ENCODE data around the gene ERF.

Gene ERF

GRCh38 chr19:42247640-42248199 lies 7.2 kb downstream of the ERF start:
- 100% methylated on average over 1 of the region's 6 CpGs for WGBS (ENCODE audit: insufficient coverage)
- H3K27ac ChIP-seq (ENCODE audit: insufficient read depth in 1 of 2, low read depth in 1 of 2, low read length in 2 of 2, poor library complexity in 1 of 2, severe bottlenecking in 2 of 2), result no peak overlapping the region
- no peak overlapping the region for H3K4me3 ChIP-seq (ENCODE audit: control insufficient read depth in 1 of 7, extremely low read depth in 1 of 7, insufficient read depth in 4 of 7, low read depth in 2 of 7, low read length in 6 of 7)
- no peaks in the 10 kb centered on the region for H3K27me3 ChIP-seq (replicated peaks in 2 of 5; ENCODE audit: control insufficient read depth in 4 of 5, insufficient read depth in 5 of 5, low read length in 4 of 5)
- H3K4me1 ChIP-seq (ENCODE audit: control extremely low read depth in 1 of 4, control insufficient read depth in 4 of 4, insufficient read depth in 4 of 4, low read length in 3 of 4), result peaks cover 0 to 57% (median 49%) of the 10 kb centered on the region in 4 experiments
- no peaks in the 10 kb centered on the region for H3K9me3 ChIP-seq (ENCODE audit: control extremely low read depth in 1 of 5, control insufficient read depth in 4 of 5, insufficient read depth in 2 of 5, low read depth in 1 of 5, low read length in 4 of 5)
- CTCF ChIA-PET, result interaction anchor here (1.4 to 12.3 kb wide), 5 partner anchors 23 to 139 kb away, joined by 4 to 159 read pairs (median 7); no protein-coding TSS in a partner anchor
- POLR2A ChIA-PET, result interaction anchor here (3.9 kb wide), 1 partner anchor 33 kb away, joined by 21 read pairs; no protein-coding TSS in a partner anchor
- no peak for DNase-seq
- H3K36me3 ChIP-seq (ENCODE audit: control insufficient read depth in 4 of 4, insufficient read depth in 4 of 4, low read length in 3 of 4), result peaks cover 0 to 34% (median 11%) of the 10 kb centered on the region in 4 experiments

GRCh38 chr19:42246922-42247639 lies 7.8 kb downstream of the ERF start:
- WGBS (ENCODE audit: insufficient coverage), result 91% methylated on average over 5 of the region's 7 CpGs
- Histone ChIP-seq H3K4me1 (ENCODE audit: control extremely low read depth in 1 of 4, control insufficient read depth in 4 of 4, insufficient read depth in 4 of 4, low read length in 3 of 4) (peaks cover 0 to 51% (median 42%) of the 10 kb centered on the region in 4 experiments), H3K27ac (ENCODE audit: insufficient read depth in 1 of 2, low read depth in 1 of 2, low read length in 2 of 2, poor library complexity in 1 of 2, severe bottlenecking in 2 of 2) (no peak overlapping the region), H3K27me3 (replicated peaks in 2 of 5; ENCODE audit: control insufficient read depth in 4 of 5, insufficient read depth in 5 of 5, low read length in 4 of 5) (no peaks in the 10 kb centered on the region), H3K4me3 (ENCODE audit: control insufficient read depth in 1 of 7, extremely low read depth in 1 of 7, insufficient read depth in 4 of 7, low read depth in 2 of 7, low read length in 6 of 7) (no peak overlapping the region), H3K9me3 (ENCODE audit: control extremely low read depth in 1 of 5, control insufficient read depth in 4 of 5, insufficient read depth in 2 of 5, low read depth in 1 of 5, low read length in 4 of 5) (no peaks in the 10 kb centered on the region), H3K36me3 (ENCODE audit: control insufficient read depth in 4 of 4, insufficient read depth in 4 of 4, low read length in 3 of 4) (peaks cover 0 to 34% (median 11%) of the 10 kb centered on the region in 4 experiments)
- ChIA-PET CTCF (interaction anchor here (0.9 to 12.3 kb wide), 12 partner anchors 19 to 139 kb away, joined by 3 to 159 read pairs (median 4); no protein-coding TSS in a partner anchor), POLR2A (interaction anchor here (1.3 to 3.9 kb wide), 2 partner anchors 27 to 34 kb away, joined by 3 to 21 read pairs; no protein-coding TSS in a partner anchor)
- peak in 1 of 3 donors; percentile 10 for DNase-seq

DNA sequence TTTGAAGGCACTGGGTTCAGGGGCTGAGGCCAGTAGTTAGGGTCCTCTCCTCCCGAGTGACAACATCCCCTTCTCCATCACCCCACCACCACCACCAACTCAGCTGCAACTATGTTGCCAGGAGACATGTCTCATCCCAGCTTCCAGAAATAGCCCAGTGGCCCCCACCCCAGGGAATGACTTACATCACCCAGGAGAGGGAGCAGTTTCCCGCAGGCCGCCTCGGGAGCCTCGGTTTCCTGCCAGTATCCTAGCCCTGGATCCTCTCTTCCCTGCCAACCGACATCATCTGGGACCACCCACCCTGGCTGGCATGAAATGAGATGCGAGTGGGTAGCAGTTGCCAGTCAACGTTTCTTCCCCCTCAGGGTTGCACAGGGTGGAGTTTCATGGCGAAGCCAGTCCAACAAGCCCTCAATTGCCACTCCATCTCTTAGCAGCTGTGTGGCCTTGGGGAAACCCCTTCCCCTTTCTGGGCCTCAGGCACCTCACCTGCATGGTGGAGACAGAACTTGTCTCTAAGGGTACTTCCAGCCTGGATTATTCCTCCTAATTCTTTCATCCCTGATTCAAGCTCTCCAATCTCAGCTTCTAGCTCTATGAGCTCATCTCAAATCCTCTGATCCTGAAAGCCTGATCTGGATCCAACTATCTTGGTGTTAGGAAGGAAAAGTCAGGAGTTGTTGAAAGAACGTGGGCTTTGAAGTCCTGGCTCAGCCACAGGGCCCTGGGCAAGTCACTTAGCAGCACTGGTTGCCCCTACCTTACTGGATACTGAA lies 8.6 kb downstream of the ERF start:
- Histone ChIP-seq H3K4me1 (ENCODE audit: control extremely low read depth in 1 of 4, control insufficient read depth in 4 of 4, insufficient read depth in 4 of 4, low read length in 3 of 4) (peaks cover 6 to 46% (median 41%) of the 10 kb centered on the region in 4 experiments), H3K4me3 (ENCODE audit: control insufficient read depth in 1 of 7, extremely low read depth in 1 of 7, insufficient read depth in 4 of 7, low read depth in 2 of 7, low read length in 6 of 7) (no peak overlapping the region), H3K27ac (ENCODE audit: insufficient read depth in 1 of 2, low read depth in 1 of 2, low read length in 2 of 2, poor library complexity in 1 of 2, severe bottlenecking in 2 of 2) (no peak overlapping the region), H3K9me3 (ENCODE audit: control extremely low read depth in 1 of 5, control insufficient read depth in 4 of 5, insufficient read depth in 2 of 5, low read depth in 1 of 5, low read length in 4 of 5) (no peaks in the 10 kb centered on the region), H3K27me3 (replicated peaks in 2 of 5; ENCODE audit: control insufficient read depth in 4 of 5, insufficient read depth in 5 of 5, low read length in 4 of 5) (no peaks in the 10 kb centered on the region), H3K36me3 (ENCODE audit: control insufficient read depth in 4 of 4, insufficient read depth in 4 of 4, low read length in 3 of 4) (peaks cover 0 to 34% (median 11%) of the 10 kb centered on the region in 4 experiments)
- ChIA-PET POLR2A (interaction anchor here (1.1 to 3.9 kb wide), 4 partner anchors 24 to 47 kb away, joined by 3 to 21 read pairs (median 4); no protein-coding TSS in a partner anchor), CTCF (interaction anchor here (0.9 to 12.3 kb wide), 14 partner anchors 18 to 138 kb away, joined by 3 to 159 read pairs (median 4); no protein-coding TSS in a partner anchor)
- 73% methylated on average over 6 of the region's 10 CpGs for whole genome bisulfite sequencing (ENCODE audit: insufficient coverage)
- peak in 1 of 3 donors; percentile 19 for DNase-seq

DNA sequence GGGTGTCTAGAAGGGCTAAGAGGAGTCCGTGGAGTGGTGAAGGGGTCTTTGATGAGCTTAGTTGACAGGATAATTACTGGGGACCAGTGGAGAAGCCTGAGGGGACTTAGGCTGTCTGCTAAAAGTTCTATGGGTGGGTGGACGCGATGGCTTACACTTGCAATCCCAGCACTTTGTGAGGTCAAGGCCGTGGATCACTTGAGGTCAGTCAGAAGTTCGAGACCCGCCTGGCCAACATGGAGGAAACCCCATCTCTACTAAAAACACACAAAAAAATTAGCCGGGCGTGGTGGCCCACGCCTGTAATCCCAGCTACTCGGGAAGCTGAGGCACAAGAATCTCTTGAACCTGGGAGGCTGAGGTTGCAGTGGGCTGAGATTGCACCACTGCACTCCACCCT lies 9.7 kb downstream of the ERF start:
- POLR2A ChIA-PET, result interaction anchor here (0.8 to 3.9 kb wide), 4 partner anchors 25 to 44 kb away, joined by 3 to 21 read pairs (median 4); partner anchors contain the start of gene ZNF526
- Histone ChIP-seq H3K36me3 (ENCODE audit: control insufficient read depth in 4 of 4, insufficient read depth in 4 of 4, low read length in 3 of 4) (peaks cover 0 to 35% (median 11%) of the 10 kb centered on the region in 4 experiments), H3K9me3 (ENCODE audit: control extremely low read depth in 1 of 5, control insufficient read depth in 4 of 5, insufficient read depth in 2 of 5, low read depth in 1 of 5, low read length in 4 of 5) (no peaks in the 10 kb centered on the region), H3K27me3 (replicated peaks in 2 of 5; ENCODE audit: control insufficient read depth in 4 of 5, insufficient read depth in 5 of 5, low read length in 4 of 5) (no peaks in the 10 kb centered on the region), H3K4me3 (ENCODE audit: control insufficient read depth in 1 of 7, extremely low read depth in 1 of 7, insufficient read depth in 4 of 7, low read depth in 2 of 7, low read length in 6 of 7) (peak overlapping the region in 3 of 7 experiments; percentile 39 to 88 (median 81)), H3K27ac (ENCODE audit: insufficient read depth in 1 of 2, low read depth in 1 of 2, low read length in 2 of 2, poor library complexity in 1 of 2, severe bottlenecking in 2 of 2) (no peak overlapping the region), H3K4me1 (ENCODE audit: control extremely low read depth in 1 of 4, control insufficient read depth in 4 of 4, insufficient read depth in 4 of 4, low read length in 3 of 4) (peaks cover 7 to 43% (median 35%) of the 10 kb centered on the region in 4 experiments)
- DNase-seq, result no peak
- CTCF ChIA-PET, result interaction anchor here (1.1 to 12.3 kb wide), 8 partner anchors 25 to 51 kb away, joined by 3 to 159 read pairs (median 5); no protein-coding TSS in a partner anchor
- 96% methylated on average over 8 of the region's 10 CpGs for WGBS (ENCODE audit: insufficient coverage)

DNA sequence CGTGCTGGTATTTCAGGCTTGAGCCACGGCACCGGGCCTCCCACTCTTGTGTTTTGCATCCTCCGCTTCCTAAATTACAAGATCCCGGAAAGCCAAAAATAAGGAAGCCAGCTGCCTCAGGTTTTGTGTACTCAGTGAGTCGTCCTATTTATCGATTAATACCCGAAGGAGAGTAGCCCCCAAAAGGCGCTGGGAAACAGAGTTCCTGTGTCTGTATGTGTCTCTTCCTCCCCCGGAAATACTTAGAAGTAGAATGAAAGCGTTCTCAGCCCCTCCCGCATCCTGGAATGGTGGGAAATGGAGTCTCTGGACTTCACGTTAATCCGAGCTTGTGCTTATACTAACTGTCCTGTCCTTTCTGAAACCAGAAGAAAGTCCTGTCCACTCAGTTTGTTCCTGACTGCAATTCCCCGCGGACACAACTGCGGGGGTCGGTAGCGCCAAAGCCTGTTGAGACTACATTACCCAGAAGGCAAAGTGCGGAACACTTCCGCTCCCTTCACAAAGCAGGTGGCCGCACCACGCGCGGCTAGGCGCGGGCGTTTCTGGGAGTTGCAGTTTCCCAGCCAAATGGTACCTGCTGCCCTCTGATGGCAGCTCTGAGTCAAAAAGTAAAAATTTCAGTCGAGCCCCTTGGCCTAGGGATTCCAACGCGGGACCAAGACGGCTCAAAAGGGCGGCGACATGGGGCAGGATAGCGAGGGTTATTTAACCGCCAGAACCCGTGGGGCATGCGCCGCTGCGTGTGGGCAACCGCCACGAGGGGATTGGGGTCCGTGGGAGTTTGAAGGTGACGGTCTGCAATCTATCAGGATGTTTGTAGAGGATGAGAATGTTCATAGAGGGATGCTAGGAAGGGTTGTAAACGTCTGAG lies 10.3 kb downstream of the ERF start:
- Histone ChIP-seq H3K27me3 (replicated peaks in 2 of 5; ENCODE audit: control insufficient read depth in 4 of 5, insufficient read depth in 5 of 5, low read length in 4 of 5) (no peaks in the 10 kb centered on the region), H3K4me1 (ENCODE audit: control extremely low read depth in 1 of 4, control insufficient read depth in 4 of 4, insufficient read depth in 4 of 4, low read length in 3 of 4) (peaks cover 7 to 37% (median 30%) of the 10 kb centered on the region in 4 experiments), H3K9me3 (ENCODE audit: control extremely low read depth in 1 of 5, control insufficient read depth in 4 of 5, insufficient read depth in 2 of 5, low read depth in 1 of 5, low read length in 4 of 5) (no peaks in the 10 kb centered on the region), H3K4me3 (ENCODE audit: control insufficient read depth in 1 of 7, extremely low read depth in 1 of 7, insufficient read depth in 4 of 7, low read depth in 2 of 7, low read length in 6 of 7) (peak overlapping the region; percentile 53 to 98 (median 88)), H3K27ac (ENCODE audit: insufficient read depth in 1 of 2, low read depth in 1 of 2, low read length in 2 of 2, poor library complexity in 1 of 2, severe bottlenecking in 2 of 2) (peak overlapping the region; percentile 47 to 79), H3K36me3 (ENCODE audit: control insufficient read depth in 4 of 4, insufficient read depth in 4 of 4, low read length in 3 of 4) (peaks cover 0 to 35% (median 12%) of the 10 kb centered on the region in 4 experiments)
- DNase-seq, result peak; percentile 96 to 97 (median 97)
- 2% methylated on average over 45 of the region's 45 CpGs for WGBS (ENCODE audit: insufficient coverage)
- ChIA-PET CTCF (interaction anchor here (0.5 to 12.3 kb wide), 11 partner anchors 18 to 153 kb away, joined by 3 to 159 read pairs (median 4); no protein-coding TSS in a partner anchor), POLR2A (interaction anchor here (0.8 to 3.9 kb wide), 4 partner anchors 24 to 43 kb away, joined by 3 to 21 read pairs (median 4); partner anchors contain the start of gene ZNF526)
